Loucy (cell line): Measurements from ENCODE around the gene RNF215.

Experiments used
- H2AFZ ChIP-seq: fragments of 200-600 bp; sonication (generic); 2 replicates; pipeline ENCODE4 v1.6.0; 2016; ENCODE audit warnings: antibody characterized with exemption, mild to moderate bottlenecking, low read length, moderate library complexity
- H3F3A ChIP-seq: fragments of 200-600 bp; 2 replicates; pipeline ENCODE4 v1.6.0; 2016; ENCODE audit warnings: antibody characterized with exemption, low read depth, mild to moderate bottlenecking
- H3K27me3 ChIP-seq: fragments of 200-600 bp; sonication (generic); 2 replicates; pipeline ENCODE4 v1.6.1; 2014; ENCODE audit warnings: low read length, mild to moderate bottlenecking; ENCODE audit not compliant: insufficient read depth, poor library complexity, severe bottlenecking
- H3K36me3 ChIP-seq: fragments of 200-600 bp; sonication (generic); 2 replicates; pipeline ENCODE4 v1.6.1; 2016; ENCODE audit warnings: low read length; ENCODE audit not compliant: insufficient read depth
- H3K4me1 ChIP-seq: fragments of 200-600 bp; sonication (generic); 2 replicates; pipeline ENCODE4 v1.5.1; 2014; ENCODE audit warnings: low read length, mild to moderate bottlenecking; ENCODE audit not compliant: insufficient read depth, poor library complexity, severe bottlenecking
- H3K4me2 ChIP-seq: fragments of 200-600 bp; sonication (generic); 2 replicates; pipeline ENCODE4 v1.6.0; 2014; ENCODE audit warnings: antibody characterized with exemption, low read length, low read depth, mild to moderate bottlenecking; ENCODE audit not compliant: poor library complexity, severe bottlenecking
- H3K4me3 ChIP-seq: fragments of 200-600 bp; sonication (generic); 2 replicates; pipeline ENCODE4 v1.5.1; 2014; ENCODE audit warnings: low read length, mild to moderate bottlenecking, mixed read lengths; ENCODE audit not compliant: poor library complexity, severe bottlenecking
- H3K79me2 ChIP-seq: fragments of 200-600 bp; sonication (generic); 2 replicates; pipeline ENCODE4 v1.6.1; 2014; ENCODE audit warnings: low read length; ENCODE audit not compliant: insufficient read depth
- H3K9ac ChIP-seq: fragments of 200-600 bp; sonication (generic); 2 replicates; pipeline ENCODE4 v1.6.0; 2014; ENCODE audit warnings: mild to moderate bottlenecking, low read depth, low read length, moderate library complexity; ENCODE audit not compliant: poor library complexity, severe bottlenecking
- H3K9me2 ChIP-seq: fragments of 200-600 bp; sonication (generic); replicated peaks from 2 replicates; pipeline ENCODE4 v1.6.1; 2016; ENCODE audit warnings: low read depth, low read length, mixed read lengths
- H3K9me3 ChIP-seq: fragments of 200-600 bp; sonication (generic); 2 replicates; pipeline ENCODE4 v1.6.1; 2014; ENCODE audit warnings: mild to moderate bottlenecking, antibody characterized with exemption, low read length, low read depth; ENCODE audit not compliant: insufficient read depth
- H4K20me1 ChIP-seq: fragments of 200-600 bp; sonication (generic); 2 replicates; pipeline ENCODE4 v1.6.0; 2014; ENCODE audit warnings: antibody characterized with exemption, low read length, mild to moderate bottlenecking; ENCODE audit not compliant: insufficient read depth, poor library complexity, severe bottlenecking
- CTCF ChIP-seq: fragments of 200-600 bp; sonication (generic); conservative IDR thresholded peaks from 2 replicates; pipeline ENCODE4 v1.5.1; 2014; ENCODE audit warnings: mild to moderate bottlenecking, antibody characterized with exemption, low read length
- EZH2phosphoT487 ChIP-seq: fragments of 200-600 bp; IDR thresholded peaks from 2 replicates; pipeline ENCODE4 v1.6.1; 2018; ENCODE audit warnings: antibody characterized with exemption, mild to moderate bottlenecking, moderate library complexity, borderline replicate concordance

Gene RNF215

DNA sequence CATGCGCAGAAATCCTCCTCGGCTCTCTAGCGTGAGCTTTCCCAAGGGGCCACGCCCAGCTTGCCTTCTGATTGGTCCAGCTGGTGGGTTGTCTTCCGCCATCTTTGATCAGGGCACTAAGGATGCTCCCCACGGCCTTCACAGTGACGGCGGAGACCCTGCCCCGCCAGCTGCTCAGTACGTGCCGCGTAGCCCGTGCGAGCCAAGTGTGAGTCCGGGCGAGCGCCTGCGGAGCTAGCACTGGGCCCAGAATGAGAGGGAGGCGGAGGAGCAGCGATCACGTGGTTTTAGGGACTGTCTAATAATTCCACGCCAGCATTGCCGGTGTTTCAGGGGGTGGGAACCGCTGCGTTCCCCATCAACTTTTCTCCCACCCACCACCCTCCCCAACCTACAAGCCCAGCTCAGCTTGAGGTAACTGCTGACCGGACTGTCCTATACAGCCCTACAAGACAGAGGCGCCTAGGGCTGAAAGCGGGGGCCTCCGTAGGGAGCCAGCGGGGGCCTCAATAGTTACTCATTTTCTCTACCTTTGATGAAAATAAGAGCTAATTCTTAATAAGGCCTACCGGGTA, 36.8 kb upstream of the RNF215 start:
- peak overlapping the region; percentile 95 for H3K4me2 ChIP-seq
- peaks cover 64% of the 10 kb centered on the region for H3K79me2 ChIP-seq
- H2AFZ ChIP-seq, result peak overlapping the region; percentile 86
- H3K9me3 ChIP-seq, result no peaks in the 10 kb centered on the region
- no peaks in the 10 kb centered on the region for H3K9me2 ChIP-seq
- H4K20me1 ChIP-seq, result peaks cover 16% of the 10 kb centered on the region
- peaks cover 53% of the 10 kb centered on the region for H3K4me1 ChIP-seq
- H3K27me3 ChIP-seq, result no peaks in the 10 kb centered on the region
- TF ChIP-seq CTCF (no peak), EZH2phosphoT487 (no peak)
- peaks cover 18% of the 10 kb centered on the region; the same call in 1 of the 2 replicates for H3K36me3 ChIP-seq
- peak overlapping the region; percentile 90 for H3K4me3 ChIP-seq
- H3K9ac ChIP-seq, result peak overlapping the region; percentile 91
- H3F3A ChIP-seq, result 0 out of 2 replicates have a peak, but pooled peaks cover 4% of the 10 kb centered on the region

GRCh38 chr22:30423301-30423958, 36.2 kb upstream of the RNF215 start:
- Histone ChIP-seq H3K9ac (peak overlapping the region; percentile 91), H3K36me3 (peaks cover 18% of the 10 kb centered on the region; the same call in 1 of the 2 replicates), H3K4me1 (peaks cover 53% of the 10 kb centered on the region), H3F3A (0 out of 2 replicates have a peak, but pooled peaks cover 4% of the 10 kb centered on the region), H3K9me2 (no peaks in the 10 kb centered on the region), H3K79me2 (peaks cover 64% of the 10 kb centered on the region), H3K27me3 (no peaks in the 10 kb centered on the region), H3K9me3 (no peaks in the 10 kb centered on the region), H3K4me3 (peak overlapping the region; percentile 90), H4K20me1 (peaks cover 16% of the 10 kb centered on the region), H2AFZ (peak overlapping the region; percentile 16), H3K4me2 (peak overlapping the region; percentile 95)
- TF ChIP-seq CTCF, result peak; percentile 19; the same call in 1 of the 2 replicates
- no peak for TF ChIP-seq EZH2phosphoT487

- H3K4me1 ChIP-seq, result peaks cover 53% of the 10 kb centered on the region
- H3K79me2 ChIP-seq, result peaks cover 60% of the 10 kb centered on the region
These were observed 35.5 kb upstream of the RNF215 start for GRCh38 chr22:30422481-30423300.

More at GRCh38 chr22:30422481-30423300, 35.5 kb upstream of the RNF215 start:
- peak overlapping the region; percentile 95 for H3K4me2 ChIP-seq
- 0 out of 2 replicates have a peak, but pooled peaks cover 4% of the 10 kb centered on the region for H3F3A ChIP-seq
- no peaks in the 10 kb centered on the region for H3K9me3 ChIP-seq
- H4K20me1 ChIP-seq, result peaks cover 12% of the 10 kb centered on the region
- H3K4me3 ChIP-seq, result peak overlapping the region; percentile 90
- TF ChIP-seq EZH2phosphoT487 (no peak), CTCF (no peak)
- H3K9ac ChIP-seq, result peak overlapping the region; percentile 91
- H3K27me3 ChIP-seq, result no peaks in the 10 kb centered on the region
- no peaks in the 10 kb centered on the region for H3K9me2 ChIP-seq
- peaks cover 19% of the 10 kb centered on the region; the same call in 1 of the 2 replicates for H3K36me3 ChIP-seq
- H2AFZ ChIP-seq, result no peak overlapping the region
